Keratinocyte (primary cell): Measurements from ENCODE around the gene ARHGAP32. TPM values are rescaled to one million over a fixed set of nuclear protein-coding genes. Genes with fewer than 3 reads are reported as not detected.

ENCODE experiments used
- DNase-seq: peaks from one replicate; pipeline ENCODE4 v3.0.0-alpha.2; 2011; ENCODE audit warnings: low read depth, missing footprints, low spot score
- FAIRE-seq: peaks from 2 replicates; lab custom pipeline; 2011; peaks lifted over from hg19 to GRCh38; lab: Jason Lieb, UNC
- H2AFZ ChIP-seq: 2 replicates; pipeline ENCODE4 v1.6.0; 2012; ENCODE audit warnings: low read length, control low read depth, inconsistent platforms; ENCODE audit not compliant: control insufficient read depth
- H3K27ac ChIP-seq: 2 replicates; pipeline ENCODE4 v1.5.1; 2011; ENCODE audit warnings: low read length; ENCODE audit not compliant: control insufficient read depth, insufficient read depth
- H3K27me3 ChIP-seq: 3 replicates; pipeline ENCODE4 v1.6.0; 2011; ENCODE audit warnings: low read length; ENCODE audit not compliant: control insufficient read depth, insufficient read depth; ENCODE audit errors: extremely low read depth
- H3K36me3 ChIP-seq, 2 experiments: 2 replicates in 1 of 2; 3 replicates in 1 of 2; pipeline ENCODE4 v1.5.1; 2011; ENCODE audit warnings: low read length in 2 of 2, mild to moderate bottlenecking in 1 of 2; ENCODE audit not compliant: control insufficient read depth in 2 of 2, insufficient read depth in 2 of 2; ENCODE audit errors: extremely low read depth in 1 of 2
- H3K4me1 ChIP-seq: 3 replicates; pipeline ENCODE4 v1.5.1; 2011; ENCODE audit warnings: low read length; ENCODE audit not compliant: control insufficient read depth, insufficient read depth; ENCODE audit errors: extremely low read depth
- H3K4me2 ChIP-seq: 3 replicates; pipeline ENCODE4 v1.6.0; 2011; ENCODE audit warnings: low read depth, low read length; ENCODE audit not compliant: control insufficient read depth, insufficient read depth; ENCODE audit errors: extremely low read depth
- H3K4me3 ChIP-seq, 3 experiments: fragments of 200-600 bp in 1 of 3; sonication (generic) in 1 of 3; 2 replicates in 2 of 3; 3 replicates in 1 of 3; pipeline ENCODE4 v1.5.1; 2011 to 2016; ENCODE audit warnings: low read length in 3 of 3, mild to moderate bottlenecking in 3 of 3, control low read depth in 2 of 3, inconsistent platforms in 1 of 3, low read depth in 1 of 3, mixed read lengths in 1 of 3, mixed run types in 1 of 3, moderate library complexity in 1 of 3; ENCODE audit not compliant: control insufficient read depth in 2 of 3, insufficient read depth in 2 of 3; ENCODE audit errors: extremely low read depth in 1 of 3
- H3K79me2 ChIP-seq: 2 replicates; pipeline ENCODE4 v1.6.0; 2012; ENCODE audit warnings: low read length; ENCODE audit not compliant: control insufficient read depth, insufficient read depth
- H3K9ac ChIP-seq: 3 replicates; pipeline ENCODE4 v1.6.0; 2011; ENCODE audit warnings: low read length; ENCODE audit not compliant: control insufficient read depth, insufficient read depth; ENCODE audit errors: extremely low read depth
- H3K9me1 ChIP-seq: 3 replicates; pipeline ENCODE4 v1.6.0; 2011; ENCODE audit warnings: low read length; ENCODE audit not compliant: control insufficient read depth, insufficient read depth; ENCODE audit errors: extremely low read depth
- H3K9me3 ChIP-seq: 2 replicates; pipeline ENCODE4 v1.5.1; 2012; ENCODE audit warnings: low read depth, low read length; ENCODE audit not compliant: control insufficient read depth
- H4K20me1 ChIP-seq: 3 replicates; pipeline ENCODE4 v1.6.0; 2011; ENCODE audit warnings: low read length; ENCODE audit not compliant: control insufficient read depth, insufficient read depth; ENCODE audit errors: extremely low read depth
- EZH2 ChIP-seq: IDR thresholded peaks from one replicate; pipeline ENCODE4 v1.6.1; 2012; ENCODE audit warnings: inconsistent platforms, mild to moderate bottlenecking, low read length, moderate library complexity
- dilution Hi-C: fragments of 300-500 bp; cut with MboI; formaldehyde crosslinking; loops from one replicate; pipeline ENCODE4 v1.7.0; 2020; ENCODE audit warnings: low sequenced_read_pairs; ENCODE audit not compliant: extremely low pct_ligation_motif_present
- polyA plus RNA-seq, 5 experiments: library from polyadenylated mRNA; depleted of rRNA in 3 of 5; stranded (reverse) in 3 of 5; stranded (forward) in 1 of 5; unstranded in 1 of 5; fragments of >200 nt; gene quantifications; 1 replicate in 1 of 5; 2 replicates in 3 of 5; 3 replicates in 1 of 5; pipeline versions ENCODE4 v1.2.1 to v1.2.3, GENCODE V29; 2011 to 2012; ENCODE audit warnings: missing spikeins in 2 of 5, low read depth in 1 of 5, low replicate concordance in 1 of 5
- TF ChIP-seq, protein P1 (sequence below), 3 experiments: IDR thresholded peaks in 1 of 3; conservative IDR thresholded peaks in 1 of 3; optimal IDR thresholded peaks in 1 of 3; 2 replicates in 2 of 3; 3 replicates in 1 of 3; pipeline versions ENCODE3 to v1.5.1; 2011; ENCODE audit warnings: low read length in 3 of 3, mild to moderate bottlenecking in 3 of 3, moderate library complexity in 2 of 3, control low read depth in 1 of 3, inconsistent platforms in 1 of 3; ENCODE audit not compliant: insufficient read depth in 2 of 3; ENCODE audit errors: extremely low read depth in 1 of 3

Gene ARHGAP32
- polyA plus RNA-seq, 1 donor (not counting 4 experiments of a cell fraction or from before 2014, with no cell fraction given), result 10.8 TPM

DNA sequence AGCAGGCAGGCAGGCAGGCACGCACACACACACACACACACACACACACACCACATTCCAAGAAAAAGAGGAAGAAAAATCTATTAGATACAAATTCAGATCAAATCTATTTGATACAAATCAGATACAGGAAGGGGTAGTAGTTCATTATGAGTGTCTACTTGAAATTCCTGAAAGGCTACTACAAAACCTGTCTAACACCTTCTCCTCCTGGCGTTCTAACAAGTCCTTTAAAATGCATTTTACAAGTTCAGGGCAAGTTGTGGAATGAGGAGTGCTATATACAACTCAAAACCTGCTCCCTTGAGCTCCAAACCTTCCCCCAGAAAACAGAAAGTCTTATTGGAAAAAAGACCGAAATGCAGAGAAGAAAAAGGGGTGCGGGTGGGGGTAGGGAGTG lies 476 bp downstream of the ARHGAP32 start:
- peaks cover 21% of the 10 kb centered on the region for H3K4me1 ChIP-seq
- H4K20me1 ChIP-seq, result no peaks in the 10 kb centered on the region
- peak overlapping the region; percentile 77 for H3K9ac ChIP-seq
- H3K36me3 ChIP-seq, result no peaks in the 10 kb centered on the region
- peak overlapping the region; percentile 42 to 85 (median 78) for H3K4me3 ChIP-seq
- peaks cover 34% of the 10 kb centered on the region for H3K79me2 ChIP-seq
- no peak for DNase-seq
- FAIRE-seq, result no peak
- no peaks in the 10 kb centered on the region for H3K9me1 ChIP-seq
- no peaks in the 10 kb centered on the region for H3K27me3 ChIP-seq
- dilution Hi-C loops, result no loop called here
- TF ChIP-seq, protein P1, sequence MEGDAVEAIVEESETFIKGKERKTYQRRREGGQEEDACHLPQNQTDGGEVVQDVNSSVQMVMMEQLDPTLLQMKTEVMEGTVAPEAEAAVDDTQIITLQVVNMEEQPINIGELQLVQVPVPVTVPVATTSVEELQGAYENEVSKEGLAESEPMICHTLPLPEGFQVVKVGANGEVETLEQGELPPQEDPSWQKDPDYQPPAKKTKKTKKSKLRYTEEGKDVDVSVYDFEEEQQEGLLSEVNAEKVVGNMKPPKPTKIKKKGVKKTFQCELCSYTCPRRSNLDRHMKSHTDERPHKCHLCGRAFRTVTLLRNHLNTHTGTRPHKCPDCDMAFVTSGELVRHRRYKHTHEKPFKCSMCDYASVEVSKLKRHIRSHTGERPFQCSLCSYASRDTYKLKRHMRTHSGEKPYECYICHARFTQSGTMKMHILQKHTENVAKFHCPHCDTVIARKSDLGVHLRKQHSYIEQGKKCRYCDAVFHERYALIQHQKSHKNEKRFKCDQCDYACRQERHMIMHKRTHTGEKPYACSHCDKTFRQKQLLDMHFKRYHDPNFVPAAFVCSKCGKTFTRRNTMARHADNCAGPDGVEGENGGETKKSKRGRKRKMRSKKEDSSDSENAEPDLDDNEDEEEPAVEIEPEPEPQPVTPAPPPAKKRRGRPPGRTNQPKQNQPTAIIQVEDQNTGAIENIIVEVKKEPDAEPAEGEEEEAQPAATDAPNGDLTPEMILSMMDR (optimal IDR thresholded peaks at IDR 0.05 in 1 of 3, IDR thresholded peaks at IDR 0.05 in 1 of 3, conservative IDR thresholded peaks at IDR 0.05 in 1 of 3; ENCODE audit: extremely low read depth in 1 of 3, insufficient read depth in 2 of 3, low read length in 3 of 3), result no peak
- no peak for TF ChIP-seq EZH2
- H2AFZ ChIP-seq, result peak overlapping the region; percentile 67
- peak overlapping the region; percentile 85 for H3K27ac ChIP-seq
- peak overlapping the region; percentile 98 for H3K4me2 ChIP-seq
- no peaks in the 10 kb centered on the region for H3K9me3 ChIP-seq

DNA sequence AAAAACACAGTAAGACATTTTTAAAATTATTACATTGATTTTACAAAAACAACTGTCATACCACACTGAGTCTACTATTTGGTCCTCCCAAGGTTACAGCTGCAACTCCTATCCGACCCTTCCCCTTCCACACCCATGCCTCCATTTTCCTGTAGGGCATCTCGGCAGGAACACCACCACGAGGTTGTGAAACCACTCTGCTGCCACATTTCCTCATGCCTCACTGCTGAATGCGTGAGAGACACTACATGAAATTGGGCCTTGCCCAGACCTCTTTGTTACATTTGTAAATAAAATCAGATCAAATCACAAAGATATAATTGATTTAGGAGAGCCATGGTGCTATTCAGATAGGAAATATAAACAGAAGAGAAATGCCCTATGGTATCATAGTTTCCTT lies 2.0 kb downstream of the ARHGAP32 start:
- Histone ChIP-seq H3K4me3 (peak overlapping the region; percentile 16 to 85 (median 78)), H3K9me3 (no peaks in the 10 kb centered on the region), H2AFZ (peak overlapping the region; percentile 69), H3K9ac (peak overlapping the region; percentile 55), H3K27me3 (no peaks in the 10 kb centered on the region), H3K4me2 (peak overlapping the region; percentile 98), H3K4me1 (peaks cover 21% of the 10 kb centered on the region), H3K9me1 (no peaks in the 10 kb centered on the region), H3K36me3 (no peaks in the 10 kb centered on the region), H4K20me1 (no peaks in the 10 kb centered on the region), H3K27ac (peak overlapping the region; percentile 85), H3K79me2 (peaks cover 40% of the 10 kb centered on the region)
- DNase-seq, result no peak
- FAIRE-seq, result peak; percentile 67
- dilution Hi-C loops, result no loop called here
- TF ChIP-seq, protein P1 (optimal IDR thresholded peaks at IDR 0.05 in 1 of 3, IDR thresholded peaks at IDR 0.05 in 1 of 3, conservative IDR thresholded peaks at IDR 0.05 in 1 of 3; ENCODE audit: extremely low read depth in 1 of 3, insufficient read depth in 2 of 3, low read length in 3 of 3), result no peak
- TF ChIP-seq EZH2, result no peak
